NCI-H69 (cell line): ENCODE measurements around the gene CAND2.
"Not testable (repeated sequence)": the region's sequence is repeated elsewhere in the genome, so short reads cannot be mapped to it uniquely, and the experiment has no call there.

ENCODE experiments used
- DNase-seq: peaks from one replicate; lab custom pipeline; 2025; lab: John Stamatoyannopoulos, UW

Gene CAND2

DNA sequence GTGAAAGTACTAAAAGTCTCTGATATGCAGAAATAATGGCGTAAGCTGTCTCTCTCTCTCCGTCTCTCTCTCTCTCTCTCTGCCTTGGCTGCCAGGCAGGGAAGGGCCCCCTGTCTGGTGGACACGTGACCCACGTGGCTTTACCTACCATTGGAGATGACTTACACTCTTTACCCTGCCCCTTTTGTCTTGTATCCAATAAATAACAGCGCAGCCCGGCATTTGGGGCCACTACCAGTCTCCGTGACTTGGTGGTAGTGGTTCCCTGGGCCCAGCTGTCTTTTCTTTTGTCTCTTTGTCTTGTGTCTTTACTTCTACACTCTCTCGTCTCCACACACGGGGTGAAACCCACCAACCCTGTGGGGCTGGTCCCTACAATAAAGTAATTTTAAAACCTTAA is 25.2 kb upstream of the CAND2 start:
- DNase-seq, result no peak

DNA sequence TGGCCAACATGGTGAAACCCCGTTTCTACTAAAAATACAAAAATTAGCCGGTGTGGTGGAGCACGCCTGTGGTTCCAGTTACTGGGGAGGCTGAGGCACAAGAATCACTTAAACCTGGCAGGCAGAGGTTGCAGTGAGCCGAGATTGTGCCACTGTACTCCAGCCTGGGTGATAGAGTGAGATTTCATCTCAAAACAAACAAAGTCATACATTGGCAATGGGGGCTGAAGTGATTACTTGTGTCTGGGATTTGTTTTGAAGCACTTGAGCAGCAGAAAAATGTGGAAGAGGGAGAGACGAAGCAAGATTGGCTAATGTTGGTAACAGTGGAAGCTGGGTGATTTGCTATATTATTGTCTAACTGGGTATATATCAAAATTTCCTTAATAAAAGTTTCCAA is 24.0 kb upstream of the CAND2 start:
- no peak for DNase-seq

DNA sequence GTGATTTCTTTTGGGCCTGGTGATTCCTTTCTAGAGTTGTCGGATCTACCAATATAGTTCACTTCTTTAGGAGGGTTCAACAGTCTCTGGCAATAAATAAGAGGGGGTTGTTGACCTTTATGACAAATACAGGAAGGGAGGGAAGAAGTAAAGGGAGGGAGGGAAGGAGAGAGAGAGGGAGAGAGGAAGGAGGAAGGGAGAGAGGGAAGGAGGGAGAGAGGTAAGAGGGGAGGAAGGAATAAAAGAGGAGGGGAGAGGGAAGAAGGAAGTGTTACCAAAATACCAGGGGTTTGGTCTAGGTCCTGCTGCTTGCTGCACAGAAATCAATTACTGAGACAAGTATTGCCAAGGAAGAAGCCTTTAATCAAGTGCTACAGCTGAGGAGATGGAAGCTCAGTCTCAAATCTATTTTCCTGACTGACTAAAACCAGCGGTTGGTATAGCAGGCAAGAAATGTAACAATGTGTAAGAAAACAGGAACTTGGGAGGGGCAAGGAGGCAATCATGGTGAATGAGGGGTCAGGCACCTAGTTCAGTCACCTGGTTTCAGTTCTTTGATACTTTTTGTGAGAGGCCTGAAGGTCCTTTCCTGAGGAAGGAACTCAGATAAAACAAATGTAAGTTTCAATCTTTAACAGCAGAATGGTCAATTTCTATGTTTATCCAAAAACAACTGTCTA is 23.3 kb upstream of the CAND2 start:
- no peak for DNase-seq

DNA sequence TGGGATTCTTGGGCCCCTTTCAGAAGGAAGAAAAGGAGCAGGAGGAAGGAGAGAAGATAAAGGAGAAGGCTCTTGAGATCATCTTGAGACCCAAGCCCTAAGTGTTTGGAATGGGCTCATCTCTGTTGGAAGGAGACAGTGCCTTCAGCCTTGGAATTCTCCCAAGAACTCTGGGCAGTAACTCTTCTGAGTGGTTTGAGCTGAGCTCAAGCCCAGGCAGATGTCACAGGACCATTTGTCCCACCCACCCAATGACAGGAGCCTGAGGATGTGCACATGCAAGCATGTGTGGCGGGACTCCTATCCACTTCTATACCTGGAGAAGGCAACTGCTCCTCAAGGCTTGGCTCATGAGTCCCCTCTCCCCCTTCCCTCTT is 22.8 kb upstream of the CAND2 start:
- no peak for DNase-seq

DNA sequence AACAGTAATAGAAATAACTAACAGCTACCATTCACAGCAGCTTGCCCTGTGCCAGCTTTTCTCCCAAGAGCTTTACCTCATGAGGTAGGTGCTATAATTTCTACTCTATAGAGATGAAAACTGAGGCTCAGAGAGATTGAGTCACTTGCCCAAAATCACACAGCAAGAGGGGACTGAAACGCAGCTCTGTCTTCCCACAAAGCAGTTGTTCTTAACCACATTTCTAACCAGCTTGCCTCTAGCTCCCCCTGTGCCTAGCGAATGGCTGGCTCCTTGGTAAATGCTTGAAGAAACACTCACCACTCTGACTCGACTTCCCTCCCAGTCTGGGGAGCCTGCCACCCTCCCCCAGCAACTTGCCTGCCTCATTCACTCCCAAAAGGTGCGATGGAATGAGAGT is 21.9 kb upstream of the CAND2 start:
- DNase-seq, result no peak

DNA sequence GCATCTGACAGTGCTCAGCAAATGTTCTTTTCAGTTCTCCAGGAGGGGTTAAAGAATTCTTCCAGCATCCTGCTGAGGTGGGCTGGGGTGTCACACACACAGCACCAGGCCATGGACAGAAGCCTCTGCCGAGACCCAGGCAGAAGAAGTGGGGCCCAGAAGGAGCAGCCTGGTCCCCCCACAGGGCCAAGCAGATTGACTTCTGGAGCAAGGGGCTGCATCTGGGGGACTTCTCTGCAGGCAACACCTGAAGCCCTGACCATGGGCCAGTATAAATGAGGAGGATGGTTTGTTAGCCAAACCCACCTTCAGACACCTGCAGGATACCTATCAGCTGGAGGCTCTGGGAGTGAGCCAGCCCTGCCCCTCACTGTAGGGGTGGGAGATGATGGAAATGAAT is 21.3 kb upstream of the CAND2 start:
- DNase-seq, result no peak

DNA sequence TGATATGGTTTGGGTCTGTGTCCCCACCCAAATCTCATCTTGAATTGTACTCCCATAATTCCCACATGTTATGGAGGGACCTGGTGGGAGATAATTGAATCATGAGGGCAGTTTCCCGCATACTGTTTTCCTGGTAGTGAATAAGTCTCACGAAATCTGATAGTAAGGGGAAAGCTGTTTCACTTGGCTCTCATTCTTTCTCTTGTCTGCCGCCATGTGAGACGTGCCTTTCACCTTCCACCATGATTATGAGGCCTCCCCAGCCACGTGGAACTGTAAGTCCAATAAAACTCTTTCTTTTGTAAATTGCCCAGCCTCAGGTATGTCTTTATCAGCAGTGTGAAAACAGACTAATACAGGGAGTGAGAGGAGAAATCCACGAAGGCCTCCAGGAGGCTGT is 20.5 kb upstream of the CAND2 start:
- DNase-seq, result not testable (repeated sequence)

DNA sequence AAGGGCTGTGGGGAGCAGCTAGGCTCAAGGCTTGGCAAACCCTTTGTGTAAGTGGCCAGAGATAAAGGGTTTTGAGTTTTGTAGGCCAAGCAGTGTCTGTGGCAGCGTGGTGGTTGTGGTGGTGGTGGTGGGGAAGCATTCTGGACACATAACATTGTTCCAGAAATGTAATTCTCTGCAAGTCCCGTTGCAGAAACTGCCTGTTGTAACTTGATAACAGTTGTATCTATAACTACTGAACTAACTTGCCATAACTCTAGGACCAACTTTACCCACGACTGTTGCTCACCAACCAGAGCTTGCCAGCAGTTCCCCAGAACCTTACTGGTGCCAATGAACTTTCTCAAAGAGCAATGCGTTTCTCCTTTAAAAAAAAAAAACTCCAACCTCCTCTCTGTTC is 19.3 kb upstream of the CAND2 start:
- no peak for DNase-seq

DNA sequence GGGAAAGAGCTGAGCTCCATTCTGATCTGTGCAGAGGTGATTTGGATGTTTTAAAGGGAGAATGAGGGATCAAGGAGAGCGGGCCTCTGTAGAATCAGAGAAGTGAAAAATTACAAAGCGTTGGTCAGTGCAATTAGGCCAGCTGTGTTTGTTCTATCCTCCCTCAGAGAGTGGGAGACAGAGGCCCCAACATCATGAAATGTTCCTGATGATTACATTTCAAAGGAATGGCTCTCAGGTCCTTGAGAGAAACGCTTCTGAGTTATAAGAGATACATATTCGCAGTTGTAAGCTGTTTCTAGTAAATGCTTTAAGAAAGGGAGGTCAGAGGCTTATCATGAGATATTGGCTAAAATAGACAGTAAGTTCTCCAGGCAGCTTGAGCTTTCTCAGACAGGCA is 15.7 kb upstream of the CAND2 start:
- DNase-seq, result peak; percentile 5

DNA sequence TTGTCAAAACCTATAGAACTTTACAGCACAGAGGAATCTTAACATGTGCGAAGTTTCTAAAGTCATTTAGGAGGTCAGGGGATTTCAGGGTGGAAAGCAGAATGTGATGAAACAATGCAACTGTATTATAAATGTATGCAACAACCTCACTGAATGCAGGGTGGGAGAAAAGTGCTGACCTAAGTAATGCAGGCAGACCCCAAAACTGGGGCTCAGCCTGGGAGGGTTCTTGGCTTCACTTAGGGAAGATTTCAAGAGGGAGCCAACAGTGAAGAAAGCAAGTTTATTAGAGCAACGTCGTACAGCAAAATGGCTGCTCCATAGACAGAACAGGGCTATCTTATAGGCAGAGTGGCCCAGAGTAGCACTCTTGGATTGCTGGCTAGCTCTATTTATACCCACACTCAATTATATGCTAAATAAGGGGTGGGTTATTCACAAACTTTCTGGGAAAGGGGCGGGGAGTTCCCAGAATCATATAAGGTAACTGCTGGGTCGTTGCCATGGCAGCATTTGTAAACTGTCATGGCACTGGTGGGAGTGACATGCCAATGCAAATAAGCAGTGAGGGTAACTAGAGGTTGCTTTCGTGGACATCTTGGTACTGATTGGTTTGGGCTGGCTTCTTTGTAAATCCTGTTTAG is 14.2 kb upstream of the CAND2 start:
- peak; percentile 13 for DNase-seq

DNA sequence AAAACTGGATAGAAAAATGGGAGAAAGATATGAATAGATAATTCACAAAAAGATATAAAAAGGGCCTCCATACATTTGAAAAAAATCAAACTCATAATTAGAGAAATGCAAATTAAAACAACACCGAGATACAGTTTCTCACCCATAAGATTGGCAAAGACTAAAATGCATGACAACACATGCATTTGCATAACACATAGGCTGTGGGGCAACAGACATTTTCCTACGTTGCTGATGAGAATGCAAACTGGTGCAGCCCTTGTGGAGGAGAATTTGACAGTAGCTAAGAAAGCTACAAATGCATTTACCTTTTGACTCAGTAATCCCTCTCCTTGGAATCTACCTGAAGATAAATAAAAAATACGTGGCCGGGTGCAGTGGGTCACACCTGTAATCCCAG is 11.4 kb upstream of the CAND2 start:
- DNase-seq, result no peak

DNA sequence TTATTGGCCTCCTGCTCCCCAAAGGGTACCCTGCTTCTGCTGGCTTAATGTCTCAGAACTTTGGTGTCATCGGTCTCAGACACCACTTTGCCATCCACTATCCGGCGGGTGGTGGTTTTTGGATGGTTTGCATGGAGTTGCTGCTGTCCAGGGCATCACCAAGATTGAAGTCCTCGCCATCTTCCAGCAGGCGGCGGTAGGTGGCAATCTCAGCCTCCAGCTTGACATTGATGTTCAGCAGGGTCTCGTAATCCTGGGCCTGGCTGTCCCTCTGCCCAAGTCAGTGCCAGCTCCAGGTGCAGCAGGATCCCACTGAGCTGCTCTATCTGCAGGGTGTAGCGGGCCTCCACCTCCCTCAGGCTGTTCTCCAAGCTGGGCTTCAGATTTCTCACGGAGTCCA is 9.1 kb upstream of the CAND2 start:
- peak; percentile 20 for DNase-seq

DNA sequence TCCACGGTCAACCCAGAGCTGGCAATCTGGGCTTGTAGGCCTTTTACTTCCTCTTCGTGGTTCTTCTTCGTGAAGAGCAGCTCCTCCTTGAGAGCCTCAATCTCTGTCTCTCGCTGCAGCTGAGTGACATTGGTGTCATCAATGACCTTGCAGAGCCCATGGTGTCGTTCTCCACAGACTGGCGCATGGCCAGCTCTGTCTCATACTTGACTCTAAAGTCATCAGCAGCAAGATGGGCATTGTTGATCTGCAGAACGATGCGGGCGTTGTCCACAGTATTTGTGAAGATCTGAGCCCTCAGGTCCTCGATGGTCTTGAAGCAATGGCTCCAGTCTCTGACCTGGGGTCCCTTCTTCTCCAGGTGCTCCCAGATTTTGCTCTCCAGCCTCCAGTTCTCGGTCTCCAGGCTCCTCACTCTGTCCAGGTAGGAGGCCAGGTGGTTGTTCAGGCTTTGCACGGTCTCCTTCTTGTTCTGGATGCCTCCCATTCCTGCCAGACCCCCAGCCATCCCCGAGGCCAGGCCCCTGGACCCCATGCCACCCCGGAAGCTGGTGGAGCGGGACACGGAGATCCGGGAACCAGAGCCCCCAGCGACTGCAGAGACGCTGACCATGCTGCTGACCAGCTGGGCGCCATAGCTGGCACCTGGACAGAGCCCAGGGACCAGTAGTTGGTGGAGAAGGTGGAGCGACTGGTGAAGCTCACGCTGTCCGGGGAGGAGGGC is 8.4 kb upstream of the CAND2 start:
- not testable (repeated sequence) for DNase-seq

DNA sequence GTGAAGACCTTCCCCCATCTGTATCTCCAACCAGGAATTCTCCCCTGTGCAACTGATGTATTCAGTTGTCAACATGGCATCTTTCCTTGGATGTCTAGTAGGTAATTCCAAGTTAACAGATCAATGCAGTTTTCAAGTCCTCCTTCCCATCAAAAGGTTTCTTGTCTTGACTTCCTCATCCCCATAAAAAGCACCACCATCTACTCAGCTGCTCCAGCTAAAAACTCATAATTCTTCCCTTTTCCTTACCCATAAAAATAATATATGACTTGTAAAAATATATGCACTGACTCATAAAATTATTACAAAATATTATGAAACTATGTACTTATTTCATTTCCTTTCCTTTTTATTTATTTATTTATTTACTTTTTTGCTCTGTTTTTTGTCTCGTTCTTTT is 5.0 kb upstream of the CAND2 start:
- DNase-seq, result no peak

DNA sequence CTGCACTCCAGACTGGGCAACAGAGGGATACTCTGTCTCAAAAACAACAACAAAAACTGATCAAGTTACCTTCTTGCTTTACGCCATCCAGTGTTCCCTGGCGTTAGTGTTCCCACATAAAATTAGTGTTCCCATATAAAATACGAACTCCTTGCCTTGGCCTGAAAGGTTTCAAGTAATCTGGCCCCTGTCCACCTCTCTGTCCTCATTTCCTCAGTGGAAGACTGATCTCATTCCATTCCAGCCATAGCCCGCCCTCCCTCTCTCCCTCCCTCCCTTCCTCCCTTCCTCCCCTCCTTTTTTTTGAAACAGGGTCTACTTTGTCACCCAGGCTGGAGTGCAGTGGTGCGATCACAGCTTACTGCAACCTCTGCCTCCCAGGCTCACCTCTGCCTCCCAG is 2.8 kb upstream of the CAND2 start:
- no peak for DNase-seq

DNA sequence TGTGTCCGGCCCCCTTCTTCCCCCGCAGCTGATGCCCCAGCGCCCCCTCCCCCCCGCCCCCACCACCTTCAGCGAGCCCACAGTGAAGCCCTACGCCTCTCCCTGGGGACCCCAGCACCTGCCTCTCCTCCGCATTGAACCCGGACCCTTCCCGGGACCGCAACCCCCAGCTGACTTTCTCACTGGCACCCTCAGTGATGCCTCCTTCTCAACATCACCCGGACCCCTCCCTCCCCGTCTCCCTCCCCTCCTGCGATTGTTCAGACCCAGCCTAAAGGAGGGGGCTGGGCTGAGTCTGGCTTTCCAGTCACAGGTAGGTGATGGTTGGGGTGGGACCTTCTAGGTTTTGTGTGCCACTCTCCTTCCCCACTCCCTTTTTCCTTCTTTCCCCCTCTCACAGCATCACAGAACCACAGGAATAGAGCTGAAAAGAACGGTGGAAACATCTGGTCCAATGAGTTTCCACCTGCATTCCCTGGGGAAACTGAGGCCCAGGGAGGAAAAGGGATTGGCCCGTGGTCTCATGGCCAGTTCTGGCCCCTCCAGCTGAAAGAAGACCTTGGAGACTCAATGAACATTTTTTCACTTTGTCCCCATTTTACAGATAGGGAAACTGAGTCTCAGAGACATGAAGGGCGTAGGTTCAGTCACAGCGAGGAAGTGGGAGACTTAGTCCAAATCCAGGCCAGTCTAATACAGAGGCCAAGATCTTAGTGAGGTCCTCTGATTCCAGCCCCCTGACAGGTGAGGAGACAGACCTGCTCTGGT is 828 bp downstream of the CAND2 start:
- DNase-seq, result peak; percentile 43

DNA sequence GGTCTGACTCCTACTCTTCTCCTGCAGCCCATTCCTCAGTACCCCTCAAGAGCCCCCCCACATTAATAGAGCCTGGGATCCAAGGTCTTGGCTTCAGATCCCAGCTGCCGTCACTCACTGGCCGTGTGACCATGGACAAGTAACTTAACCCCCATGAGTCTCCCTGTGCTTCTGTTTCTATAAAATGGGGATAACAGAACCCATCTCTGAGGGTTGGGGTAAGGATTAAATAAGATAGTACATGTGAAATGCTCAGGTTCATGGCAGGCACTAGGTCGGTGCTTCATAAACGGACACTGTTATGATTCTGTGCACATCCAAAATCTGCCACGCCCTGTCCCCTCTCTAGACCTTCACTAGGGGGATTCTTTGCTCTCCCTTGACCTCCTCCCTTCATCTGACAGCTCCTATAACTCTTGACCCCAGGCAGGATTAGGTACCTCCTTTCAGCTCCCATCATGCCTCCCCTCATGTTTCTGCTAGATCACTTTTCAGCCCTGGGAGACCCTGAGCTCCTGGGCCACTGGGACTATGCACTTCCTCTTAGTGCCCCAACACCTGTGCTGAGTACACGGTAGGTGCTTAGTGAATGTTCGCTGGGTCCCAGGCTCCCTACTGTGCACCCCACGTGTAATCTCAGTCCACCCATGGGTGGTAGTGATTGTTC is 1.5 kb downstream of the CAND2 start:
- DNase-seq, result peak; percentile 5

DNA sequence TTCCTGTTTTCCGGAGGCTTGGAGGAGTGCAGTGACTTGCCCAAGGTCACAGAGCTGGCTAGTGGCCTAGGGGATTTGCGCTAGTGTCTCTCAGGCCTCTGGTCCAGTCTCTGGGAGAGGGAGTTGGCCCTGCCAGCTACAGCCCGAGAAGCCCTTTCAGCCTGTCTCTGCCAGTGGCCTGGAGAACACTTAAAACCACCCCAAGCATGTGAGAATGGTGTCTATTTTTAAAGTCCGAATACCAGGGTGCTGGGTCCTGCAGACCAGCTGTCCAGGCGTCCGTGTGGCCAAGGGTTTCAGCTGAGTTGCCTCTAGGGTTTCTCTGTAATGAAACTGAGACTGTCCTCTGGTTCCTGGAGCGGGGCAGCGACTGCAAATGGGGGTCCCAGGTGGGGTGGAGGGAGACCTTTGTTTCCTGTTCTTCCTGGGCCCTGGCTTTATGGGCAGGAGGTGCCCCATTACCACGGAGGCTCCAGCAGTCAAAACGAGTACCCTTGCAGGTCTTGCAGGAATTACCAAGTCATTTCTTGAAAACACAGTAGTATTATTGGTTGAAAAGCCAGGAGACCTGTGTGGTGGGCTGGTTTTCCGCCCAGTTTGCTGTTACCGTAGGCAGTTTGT is 2.2 kb downstream of the CAND2 start:
- no peak for DNase-seq

DNA sequence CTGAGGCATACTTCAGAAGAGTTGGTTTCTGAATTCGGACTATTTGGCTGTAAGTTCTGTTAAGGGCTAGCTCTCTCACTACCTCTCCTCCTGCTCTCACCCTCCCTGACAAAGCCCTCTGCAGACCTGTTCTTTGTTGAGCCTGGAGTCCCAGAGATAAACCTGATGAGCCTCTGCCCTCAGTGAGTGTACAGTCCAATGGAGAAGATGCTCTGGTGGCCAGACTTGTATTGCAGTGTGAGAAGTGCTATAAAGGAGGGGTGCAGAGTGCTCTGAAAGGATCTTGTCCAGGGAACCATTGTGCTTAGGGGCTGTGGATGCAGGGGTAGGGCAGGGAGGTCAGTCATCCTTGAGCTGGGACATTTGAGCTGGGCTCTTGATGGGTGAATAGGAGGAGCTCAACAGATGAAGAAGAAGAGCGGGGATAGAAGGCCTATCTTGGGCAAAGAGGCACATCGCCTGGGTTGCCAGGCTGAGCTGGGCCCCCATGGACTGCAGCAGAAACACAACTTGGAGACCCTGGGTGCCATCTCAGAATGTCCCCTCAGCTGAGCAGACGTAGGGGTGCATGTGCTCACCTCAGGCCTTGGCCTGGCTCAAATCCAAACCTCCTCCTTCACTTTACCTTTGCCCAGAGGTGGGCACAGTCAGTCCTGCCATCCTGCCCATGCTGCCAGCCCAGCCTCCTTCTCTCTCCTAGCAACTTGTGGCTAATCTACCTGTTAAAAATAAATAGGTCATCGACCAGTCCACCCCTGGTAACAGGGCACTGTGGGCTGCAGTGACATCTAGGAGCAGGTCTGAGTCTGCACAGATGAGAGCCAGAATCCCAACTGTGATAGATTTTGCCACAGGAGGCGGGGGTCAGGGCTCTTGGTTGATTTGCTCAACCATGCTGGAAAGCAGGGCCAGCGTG is 3.3 kb downstream of the CAND2 start:
- DNase-seq, result no peak

DNA sequence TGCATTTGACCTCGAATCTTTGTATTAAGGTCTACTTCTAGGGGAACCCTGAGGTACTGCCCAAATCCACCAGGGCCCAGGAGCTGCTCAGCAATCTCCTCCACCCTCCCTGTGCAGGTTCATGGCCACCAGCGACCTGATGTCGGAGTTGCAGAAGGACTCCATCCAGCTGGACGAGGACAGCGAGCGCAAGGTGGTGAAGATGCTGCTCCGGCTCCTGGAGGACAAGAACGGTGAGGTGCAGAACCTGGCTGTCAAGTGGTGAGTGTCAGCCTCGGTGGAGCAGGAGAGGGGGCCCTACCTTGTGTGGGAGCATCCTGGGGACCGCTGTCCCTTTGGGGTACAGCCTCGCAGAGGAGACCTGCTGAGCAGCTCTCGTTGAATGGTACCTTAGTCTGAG is 6.9 kb downstream of the CAND2 start:
- DNase-seq, result no peak

DNA sequence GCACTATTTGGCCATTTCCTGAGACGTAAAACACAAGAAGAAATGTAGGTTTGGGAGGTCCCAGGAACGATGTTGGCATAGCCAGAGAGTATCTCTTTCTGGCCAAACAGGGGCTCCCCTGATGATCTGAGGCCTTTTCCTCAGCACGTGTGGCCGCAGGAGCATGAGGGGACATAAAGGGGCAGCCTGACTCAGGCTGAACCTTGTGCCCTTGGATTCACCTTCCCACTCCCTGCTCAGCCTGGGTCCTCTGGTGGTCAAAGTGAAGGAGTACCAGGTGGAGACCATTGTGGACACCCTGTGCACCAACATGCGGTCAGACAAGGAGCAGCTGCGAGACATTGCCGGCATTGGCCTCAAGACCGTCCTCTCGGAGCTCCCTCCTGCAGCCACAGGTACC is 10.6 kb downstream of the CAND2 start:
- no peak for DNase-seq
